Measurements from ENCODE around the gene GIPC1. TPM values are rescaled to one million over a fixed set of nuclear protein-coding genes. Genes with fewer than 3 reads are reported as not detected.

The GIPC1 gene
- total and polyA plus RNA-seq, 9 of the 15 experiments (the other 6 are each of a cell fraction or from before 2014, with no cell fraction given): 0.49 to 54.7 (median 24.8) TPM

GRCh38 chr19:14472202-14472938 is 23.6 kb downstream of the GIPC1 start (continued):
- TF ChIP-seq REST (IDR thresholded peaks at IDR 0.05; ENCODE audit: borderline replicate concordance): peak; percentile 55; the same call in 1 of the 2 replicates
- no peak; the same call in none of the 2 replicates for TF ChIP-seq REST (CRISPR knock-in tag; IDR thresholded peaks at IDR 0.05; ENCODE audit: low read depth)
- no peak for TF ChIP-seq TBL1XR1 (IDR thresholded peaks at IDR 0.05; ENCODE audit: low read length in 2 of 2)
- TF ChIP-seq KDM1A (IDR thresholded peaks at IDR 0.05): no peak
- no peak for TF ChIP-seq SRSF1 (IDR thresholded peaks at IDR 0.05; ENCODE audit: low read depth, low read length)
- TF ChIP-seq ZFP91 (CRISPR knock-in tag; IDR thresholded peaks at IDR 0.05): no peak
- TF ChIP-seq, protein P1, sequence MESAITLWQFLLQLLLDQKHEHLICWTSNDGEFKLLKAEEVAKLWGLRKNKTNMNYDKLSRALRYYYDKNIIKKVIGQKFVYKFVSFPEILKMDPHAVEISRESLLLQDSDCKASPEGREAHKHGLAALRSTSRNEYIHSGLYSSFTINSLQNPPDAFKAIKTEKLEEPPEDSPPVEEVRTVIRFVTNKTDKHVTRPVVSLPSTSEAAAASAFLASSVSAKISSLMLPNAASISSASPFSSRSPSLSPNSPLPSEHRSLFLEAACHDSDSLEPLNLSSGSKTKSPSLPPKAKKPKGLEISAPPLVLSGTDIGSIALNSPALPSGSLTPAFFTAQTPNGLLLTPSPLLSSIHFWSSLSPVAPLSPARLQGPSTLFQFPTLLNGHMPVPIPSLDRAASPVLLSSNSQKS (CRISPR knock-in tag; IDR thresholded peaks at IDR 0.05): no peak

All from K562 (cell line).